Measurements from ENCODE around the gene SART3.
A peak's percentile ranks its signal among the peaks of the same experiment; 100 is the strongest.

Gene SART3, protein sequence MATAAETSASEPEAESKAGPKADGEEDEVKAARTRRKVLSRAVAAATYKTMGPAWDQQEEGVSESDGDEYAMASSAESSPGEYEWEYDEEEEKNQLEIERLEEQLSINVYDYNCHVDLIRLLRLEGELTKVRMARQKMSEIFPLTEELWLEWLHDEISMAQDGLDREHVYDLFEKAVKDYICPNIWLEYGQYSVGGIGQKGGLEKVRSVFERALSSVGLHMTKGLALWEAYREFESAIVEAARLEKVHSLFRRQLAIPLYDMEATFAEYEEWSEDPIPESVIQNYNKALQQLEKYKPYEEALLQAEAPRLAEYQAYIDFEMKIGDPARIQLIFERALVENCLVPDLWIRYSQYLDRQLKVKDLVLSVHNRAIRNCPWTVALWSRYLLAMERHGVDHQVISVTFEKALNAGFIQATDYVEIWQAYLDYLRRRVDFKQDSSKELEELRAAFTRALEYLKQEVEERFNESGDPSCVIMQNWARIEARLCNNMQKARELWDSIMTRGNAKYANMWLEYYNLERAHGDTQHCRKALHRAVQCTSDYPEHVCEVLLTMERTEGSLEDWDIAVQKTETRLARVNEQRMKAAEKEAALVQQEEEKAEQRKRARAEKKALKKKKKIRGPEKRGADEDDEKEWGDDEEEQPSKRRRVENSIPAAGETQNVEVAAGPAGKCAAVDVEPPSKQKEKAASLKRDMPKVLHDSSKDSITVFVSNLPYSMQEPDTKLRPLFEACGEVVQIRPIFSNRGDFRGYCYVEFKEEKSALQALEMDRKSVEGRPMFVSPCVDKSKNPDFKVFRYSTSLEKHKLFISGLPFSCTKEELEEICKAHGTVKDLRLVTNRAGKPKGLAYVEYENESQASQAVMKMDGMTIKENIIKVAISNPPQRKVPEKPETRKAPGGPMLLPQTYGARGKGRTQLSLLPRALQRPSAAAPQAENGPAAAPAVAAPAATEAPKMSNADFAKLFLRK

GRCh38 chr12:108560752-108561719 lies at the start of gene SART3:
Gene SART3, minus strand, starts transcription at chr12:108561173. Its CDS starts 19 bp downstream, at chr12:108561154.
- peak within 1 kb of the TSS; percentile 99 for H3K27ac Mint-ChIP-seq
- H3K4me1 Mint-ChIP-seq, result peaks cover 42% of the 10 kb centered on the region
- H3K9me3 Mint-ChIP-seq, result no peaks in the 10 kb centered on the region
- DNase-seq (ENCODE audit: low spot score in 2 of 2), result peak; percentile 71 to 90
- peak; percentile 61 for ATAC-seq
- H3K36me3 Mint-ChIP-seq, result peaks cover 82% of the 10 kb centered on the region
- H3K4me3 Mint-ChIP-seq, result peak within 1 kb of the TSS; percentile 92

DNA sequence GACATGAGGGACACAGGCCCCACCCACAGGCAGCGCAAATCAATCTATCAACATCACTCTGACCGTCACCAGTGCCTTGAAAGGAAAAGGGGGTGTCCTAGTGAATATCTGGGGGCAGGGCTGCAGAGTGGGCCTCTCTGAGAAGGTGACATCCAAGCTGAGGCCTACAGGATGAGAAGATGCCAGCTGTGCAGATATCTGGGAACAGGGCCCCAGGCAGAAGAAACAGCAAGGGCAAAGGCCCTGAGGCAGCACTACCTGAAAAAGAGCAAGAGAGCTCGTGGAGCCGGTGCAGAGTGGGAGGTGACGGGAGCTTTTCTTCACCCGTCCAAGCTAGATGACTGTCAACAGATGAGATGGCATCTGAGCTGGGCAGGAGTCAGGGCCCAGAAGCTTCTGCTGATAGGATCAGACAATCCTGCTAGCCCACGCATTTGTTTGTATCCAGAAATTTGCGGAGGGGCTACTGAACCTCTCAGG lies 49.4 kb upstream of the SART3 start:
- Mint-ChIP-seq H3K36me3 (peaks cover 20% of the 10 kb centered on the region), H3K4me1 (peaks cover 39% of the 10 kb centered on the region), H3K27ac (peak overlapping the region; percentile 19), H3K9me3 (no peaks in the 10 kb centered on the region), H3K4me3 (no peak overlapping the region)
- no peak for DNase-seq (ENCODE audit: low spot score in 2 of 2)
- ATAC-seq, result no peak

DNA sequence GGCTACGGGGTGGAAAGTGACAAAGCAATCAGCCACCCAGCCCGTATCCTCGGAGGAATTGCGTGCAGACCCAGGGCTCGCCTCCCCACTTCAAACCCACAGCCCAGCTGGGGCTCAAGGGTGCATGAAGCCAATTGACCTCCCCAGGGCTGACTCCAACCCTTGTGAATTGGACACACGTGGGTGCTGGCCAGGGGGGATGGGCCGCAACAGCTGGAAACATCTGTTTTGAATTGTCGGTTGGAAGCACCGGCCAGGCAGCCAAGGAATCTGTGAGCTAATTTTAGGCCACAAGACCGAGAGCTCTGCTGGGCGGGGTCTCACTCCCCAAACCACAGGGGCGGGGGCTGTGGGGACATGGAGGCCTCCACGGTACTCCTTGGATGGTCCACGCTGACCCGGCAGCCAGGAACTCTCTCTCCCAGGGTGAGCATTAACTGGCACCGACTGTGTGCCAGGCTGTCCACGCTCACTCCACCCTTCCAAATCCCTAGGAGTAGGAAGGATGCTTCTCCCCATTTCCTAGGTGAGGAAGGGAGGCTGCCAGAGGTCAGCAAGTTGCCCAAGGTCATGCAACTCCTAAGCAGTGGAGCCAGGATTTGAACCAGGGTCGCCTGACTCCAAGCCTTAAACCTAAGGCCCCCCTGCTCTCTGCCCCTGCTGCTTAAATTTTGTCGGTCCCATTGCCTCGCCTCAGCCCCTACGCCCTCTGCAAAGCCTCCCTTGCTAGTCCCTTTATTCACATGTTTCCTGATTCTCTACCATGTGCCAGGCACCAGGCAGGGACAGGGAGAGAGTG lies 48.8 kb upstream of the SART3 start:
- peak overlapping the region; percentile 19 for H3K27ac Mint-ChIP-seq
- ATAC-seq (no peak), DNase-seq (ENCODE audit: low spot score in 2 of 2) (no peak)
- H3K4me3 Mint-ChIP-seq, result no peak overlapping the region
- peaks cover 26% of the 10 kb centered on the region for H3K36me3 Mint-ChIP-seq
- H3K9me3 Mint-ChIP-seq, result no peaks in the 10 kb centered on the region
- peaks cover 41% of the 10 kb centered on the region for H3K4me1 Mint-ChIP-seq

DNA sequence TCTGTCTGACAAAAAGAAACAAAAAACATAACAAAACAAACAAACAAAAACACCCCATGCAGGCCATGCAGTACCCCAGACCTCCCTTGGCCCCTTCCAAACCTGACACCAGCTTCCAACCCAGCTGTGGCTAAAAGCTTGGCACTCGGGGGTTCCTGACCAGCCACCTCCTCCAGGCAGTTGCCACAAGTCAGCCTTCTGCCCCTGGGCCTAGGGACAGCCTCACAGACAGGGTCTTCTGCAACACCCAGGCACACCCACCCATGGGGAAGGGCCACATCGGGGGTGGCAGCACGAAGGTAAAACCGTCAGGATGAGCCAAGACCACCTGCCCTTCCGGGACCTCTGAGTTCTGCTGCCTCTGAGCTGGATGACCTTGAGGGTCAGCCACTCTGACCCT lies 47.6 kb upstream of the SART3 start:
- no peak overlapping the region for H3K27ac Mint-ChIP-seq
- no peaks in the 10 kb centered on the region for H3K9me3 Mint-ChIP-seq
- H3K4me3 Mint-ChIP-seq, result no peak overlapping the region
- peaks cover 25% of the 10 kb centered on the region for H3K36me3 Mint-ChIP-seq
- H3K4me1 Mint-ChIP-seq, result peaks cover 32% of the 10 kb centered on the region
- no peak for ATAC-seq
- no peak for DNase-seq (ENCODE audit: low spot score in 2 of 2)

DNA sequence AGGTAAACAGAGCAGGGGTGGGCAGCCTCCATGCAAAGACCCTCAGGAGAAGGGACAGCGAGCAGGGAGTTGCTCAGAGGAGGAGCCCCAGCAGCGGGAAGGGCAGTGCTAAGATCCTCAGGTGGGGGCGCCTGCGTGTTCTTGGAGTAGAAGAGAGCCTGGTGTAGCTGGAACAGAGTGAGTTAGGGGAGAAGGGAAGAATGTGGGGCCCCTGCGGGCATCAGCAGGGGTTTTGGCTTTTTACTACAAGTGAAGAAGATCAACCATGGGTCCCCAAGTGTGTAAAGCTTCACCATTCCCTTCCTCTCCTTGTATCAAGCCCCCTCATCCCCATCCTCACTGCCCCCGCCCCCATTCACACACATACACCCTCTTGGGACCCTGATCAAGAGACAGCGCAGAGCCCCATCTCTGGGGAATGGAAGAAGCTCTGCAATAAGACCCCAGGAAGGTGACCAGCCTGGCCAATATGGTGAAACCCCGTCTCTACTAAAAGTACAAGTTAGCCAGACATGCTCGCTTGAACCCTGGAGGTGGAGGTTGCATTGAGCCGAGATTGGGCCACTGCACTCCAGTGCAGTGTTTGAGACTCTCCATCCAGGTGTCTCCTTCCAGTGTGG lies 47.1 kb upstream of the SART3 start:
- no peak overlapping the region for H3K4me3 Mint-ChIP-seq

DNA sequence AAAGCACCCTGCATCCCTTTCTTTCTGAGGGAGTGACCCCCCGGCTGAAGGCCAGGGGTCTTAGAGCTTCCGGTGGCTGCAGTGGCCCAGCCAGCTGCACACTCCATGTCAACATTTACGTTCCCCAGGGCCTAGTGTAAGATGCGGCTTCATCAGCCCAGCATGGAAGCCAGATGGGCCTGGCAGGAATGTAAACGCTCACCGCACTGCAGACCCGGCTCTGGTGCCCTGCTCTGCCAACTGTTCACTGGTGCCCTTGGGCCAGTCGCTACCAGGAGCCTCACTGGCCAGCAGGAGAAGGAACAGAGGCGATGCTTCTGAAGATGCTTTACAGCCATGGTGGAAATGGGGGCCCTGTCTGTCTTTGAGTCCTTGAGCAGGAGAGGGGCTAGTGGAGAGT lies 45.5 kb upstream of the SART3 start:
- DNase-seq (ENCODE audit: low spot score in 2 of 2) (no peak), ATAC-seq (no peak)
- Mint-ChIP-seq H3K4me3 (no peak overlapping the region), H3K27ac (peak overlapping the region; percentile 96), H3K9me3 (no peaks in the 10 kb centered on the region), H3K36me3 (peaks cover 21% of the 10 kb centered on the region), H3K4me1 (peaks cover 15% of the 10 kb centered on the region)

More for the DNA sequence above, 47.1 kb upstream of the SART3 start:
- H3K36me3 Mint-ChIP-seq, result peaks cover 21% of the 10 kb centered on the region
- H3K4me1 Mint-ChIP-seq, result peaks cover 26% of the 10 kb centered on the region
- H3K9me3 Mint-ChIP-seq, result no peaks in the 10 kb centered on the region
- ATAC-seq, result no peak
- no peak overlapping the region for H3K27ac Mint-ChIP-seq
- DNase-seq (ENCODE audit: low spot score in 2 of 2), result no peak

GRCh38 chr12:108605690-108606406 lies 44.9 kb upstream of the SART3 start:
- ATAC-seq, result no peak
- Mint-ChIP-seq H3K27ac (peak overlapping the region; percentile 96), H3K36me3 (peaks cover 21% of the 10 kb centered on the region), H3K4me1 (peaks cover 15% of the 10 kb centered on the region), H3K9me3 (no peaks in the 10 kb centered on the region), H3K4me3 (no peak overlapping the region)
- DNase-seq (ENCODE audit: low spot score in 2 of 2), result no peak

DNA sequence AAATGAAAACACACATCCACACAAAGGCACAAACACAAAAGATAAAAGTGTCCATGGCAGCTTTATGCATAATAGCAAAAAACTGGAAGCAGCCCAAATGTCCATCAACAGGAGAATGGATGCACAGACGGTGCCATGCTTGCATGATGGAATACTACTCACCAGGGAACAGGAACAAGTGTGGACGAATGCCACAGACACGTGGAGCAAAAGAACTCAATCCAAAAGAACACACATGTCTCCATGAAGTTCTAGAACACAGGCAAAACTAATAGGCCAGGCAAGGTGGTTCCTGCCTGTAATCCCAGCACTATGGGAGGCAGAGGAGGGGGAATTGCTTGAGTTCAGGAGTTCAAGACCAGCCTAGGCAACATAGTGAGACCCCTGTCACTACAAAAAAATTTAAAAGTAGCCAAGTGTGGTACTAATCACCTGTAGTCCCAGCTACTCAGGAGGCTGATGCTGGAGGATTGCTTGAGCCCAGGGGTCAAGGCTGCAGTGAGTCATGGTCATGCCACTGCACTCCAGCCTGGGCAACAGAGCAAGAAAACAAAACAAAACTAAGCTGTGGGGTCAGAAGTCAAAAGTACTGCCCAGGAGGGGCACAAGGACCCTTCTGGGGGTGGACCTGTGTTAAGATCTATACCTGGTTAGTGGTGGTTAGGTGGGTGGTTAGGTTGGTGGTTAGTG lies 44.2 kb upstream of the SART3 start:
- peak; percentile 9 for ATAC-seq
- DNase-seq (ENCODE audit: low spot score in 2 of 2), result no peak
- H3K9me3 Mint-ChIP-seq, result no peaks in the 10 kb centered on the region
- peaks cover 21% of the 10 kb centered on the region for H3K36me3 Mint-ChIP-seq
- no peak overlapping the region for H3K4me3 Mint-ChIP-seq
- H3K4me1 Mint-ChIP-seq, result peaks cover 15% of the 10 kb centered on the region
- peak overlapping the region; percentile 96 for H3K27ac Mint-ChIP-seq

DNA sequence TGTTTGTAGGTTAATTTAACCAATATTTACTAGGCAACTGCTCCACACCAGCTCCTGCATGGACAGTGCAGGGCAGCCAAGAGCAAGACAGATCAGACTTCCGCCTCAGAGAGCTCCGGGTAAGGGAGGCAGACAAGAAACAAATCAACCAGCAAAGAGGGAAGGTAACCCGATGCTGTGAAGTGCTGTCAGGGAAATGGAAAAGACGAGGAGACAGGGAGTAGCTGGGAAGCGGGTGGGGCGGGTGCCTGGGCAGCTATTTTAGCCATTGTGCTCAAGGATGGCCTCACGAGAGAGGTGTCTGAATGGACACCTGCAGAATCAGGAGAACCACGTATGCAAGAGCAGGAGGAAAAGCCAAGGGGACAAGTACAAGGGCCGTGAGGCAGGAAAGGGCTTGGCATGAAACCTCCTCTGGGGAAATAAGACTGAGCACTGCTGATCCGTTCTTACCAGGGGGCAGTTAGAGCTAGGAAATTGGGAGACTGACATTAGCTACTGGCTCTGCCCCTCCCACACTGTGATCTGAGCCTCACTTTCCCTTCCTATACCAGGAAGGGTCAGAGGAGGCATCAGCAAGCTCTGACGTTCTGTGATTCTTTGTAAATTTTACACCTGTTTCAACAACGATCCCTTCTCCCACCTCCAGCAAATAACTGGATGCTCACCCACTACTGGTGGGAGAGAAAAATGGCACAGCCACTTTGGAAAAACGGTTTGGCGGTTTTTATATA lies 43.4 kb upstream of the SART3 start:
- peaks cover 21% of the 10 kb centered on the region for H3K36me3 Mint-ChIP-seq
- no peaks in the 10 kb centered on the region for H3K9me3 Mint-ChIP-seq
- peaks cover 15% of the 10 kb centered on the region for H3K4me1 Mint-ChIP-seq
- ATAC-seq (no peak), DNase-seq (ENCODE audit: low spot score in 2 of 2) (no peak)
- no peak overlapping the region for H3K4me3 Mint-ChIP-seq
- peak overlapping the region; percentile 96 for H3K27ac Mint-ChIP-seq

DNA sequence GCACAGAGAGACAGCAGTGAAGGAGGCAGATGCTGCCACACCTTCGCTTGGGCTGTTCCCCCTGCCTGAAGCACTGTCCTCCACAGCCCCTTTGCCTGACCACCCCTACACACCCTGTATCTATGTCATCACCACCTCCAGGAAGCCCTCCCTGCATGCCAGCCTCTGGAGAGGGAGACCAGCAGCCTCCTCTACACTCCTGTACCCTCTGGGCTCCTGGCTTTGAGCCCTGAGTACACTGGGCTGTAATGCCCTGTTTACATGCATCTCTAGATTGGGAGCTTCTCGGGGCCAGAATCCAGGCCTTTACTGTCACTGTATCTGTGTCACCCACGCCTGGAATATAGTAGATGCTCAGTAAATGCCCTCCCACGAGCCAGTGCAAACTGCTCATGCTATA lies 42.8 kb upstream of the SART3 start:
- Mint-ChIP-seq H3K9me3 (no peaks in the 10 kb centered on the region), H3K27ac (peak overlapping the region; percentile 71), H3K36me3 (peaks cover 21% of the 10 kb centered on the region), H3K4me1 (peaks cover 15% of the 10 kb centered on the region), H3K4me3 (no peak overlapping the region)
- DNase-seq (ENCODE audit: low spot score in 2 of 2) (no peak), ATAC-seq (no peak)

DNA sequence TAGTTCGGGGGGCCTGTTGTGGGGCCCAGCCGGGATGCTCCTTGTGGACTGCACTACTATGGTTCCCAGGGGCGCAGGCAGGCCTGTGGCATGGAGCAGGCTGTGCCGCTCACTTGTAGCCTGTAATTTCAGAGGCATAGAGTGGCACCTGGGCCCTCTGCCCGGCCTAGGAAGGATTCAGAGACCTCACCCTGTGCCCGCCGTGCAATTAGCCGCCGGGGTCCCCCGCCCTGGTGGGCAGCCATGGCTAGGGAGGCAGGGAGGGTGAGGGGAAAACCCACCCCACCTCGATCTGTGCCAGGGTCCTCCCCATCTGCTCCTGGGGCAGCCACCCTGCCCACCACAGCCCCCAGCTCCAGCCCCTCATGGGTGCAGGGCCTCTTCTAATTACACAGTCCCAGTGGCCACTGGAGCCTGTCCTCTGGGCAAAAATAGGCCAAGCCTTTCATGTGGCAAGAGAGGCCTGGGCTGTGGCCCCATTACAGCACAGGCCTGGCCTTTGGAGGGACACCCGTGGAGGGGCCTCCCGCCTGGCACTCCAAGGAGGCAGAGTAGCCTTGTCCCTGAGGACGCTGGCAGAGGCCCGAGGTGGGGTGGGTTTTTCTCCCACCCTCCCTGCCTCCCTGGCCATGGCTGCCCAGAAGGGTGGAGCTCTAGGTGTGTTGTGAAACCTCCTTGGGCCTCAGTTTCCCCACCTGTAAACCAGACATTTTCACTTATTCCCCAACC lies 42.2 kb upstream of the SART3 start:
- Mint-ChIP-seq H3K36me3 (peaks cover 21% of the 10 kb centered on the region), H3K4me3 (no peak overlapping the region), H3K9me3 (no peaks in the 10 kb centered on the region), H3K27ac (peak overlapping the region; percentile 71), H3K4me1 (peaks cover 15% of the 10 kb centered on the region)
- DNase-seq (ENCODE audit: low spot score in 2 of 2) (no peak), ATAC-seq (no peak)
